NCI-H1048 (cell line): ENCODE measurements around the gene NUP133.
"Not testable (repeated sequence)": the region's sequence is repeated elsewhere in the genome, so short reads cannot be mapped to it uniquely, and the experiment has no call there.

Experiments used
- DNase-seq: peaks from one replicate; lab custom pipeline; 2025; lab: John Stamatoyannopoulos, UW

NUP133 gene

DNA sequence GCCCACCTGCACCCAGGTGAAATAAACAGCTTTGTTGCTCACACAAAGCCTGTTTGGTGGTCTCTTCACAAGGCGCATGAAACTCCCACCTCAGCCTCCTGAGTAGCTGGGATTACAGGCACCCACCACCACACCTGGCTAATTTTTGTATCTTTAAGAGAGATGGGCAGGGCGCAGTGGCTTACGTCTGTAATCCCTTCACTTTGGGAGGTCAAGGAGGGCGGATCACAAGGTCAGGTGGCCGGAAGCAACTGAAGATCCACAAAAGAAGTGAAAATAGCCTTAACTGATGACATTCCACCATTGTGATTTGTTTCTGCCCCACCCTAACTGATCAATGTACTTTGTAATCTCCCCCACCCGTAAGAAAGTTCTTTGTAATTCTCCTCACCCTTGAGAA, 89.6 kb downstream of the NUP133 start:
- DNase-seq, result not testable (repeated sequence)

DNA sequence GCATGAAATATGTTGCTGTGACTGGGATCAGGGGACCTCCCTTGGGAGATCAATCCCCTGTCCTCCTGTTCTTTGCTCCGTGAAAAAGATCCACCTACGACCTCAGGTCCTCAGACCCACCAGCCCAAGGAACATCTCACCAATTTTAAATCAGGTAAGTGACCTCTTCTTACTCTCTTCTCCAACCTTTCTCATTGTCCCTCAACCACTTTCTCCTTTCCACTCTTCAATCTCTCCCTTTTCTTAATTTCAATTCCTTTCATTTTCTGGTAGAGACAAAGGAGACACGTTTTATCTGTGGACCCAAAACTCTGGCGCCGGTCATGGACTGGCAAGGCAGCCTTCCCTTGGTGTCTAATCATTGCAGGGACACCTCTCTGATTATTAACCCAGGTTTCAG, 95.3 kb downstream of the NUP133 start:
- not testable (repeated sequence) for DNase-seq

DNA sequence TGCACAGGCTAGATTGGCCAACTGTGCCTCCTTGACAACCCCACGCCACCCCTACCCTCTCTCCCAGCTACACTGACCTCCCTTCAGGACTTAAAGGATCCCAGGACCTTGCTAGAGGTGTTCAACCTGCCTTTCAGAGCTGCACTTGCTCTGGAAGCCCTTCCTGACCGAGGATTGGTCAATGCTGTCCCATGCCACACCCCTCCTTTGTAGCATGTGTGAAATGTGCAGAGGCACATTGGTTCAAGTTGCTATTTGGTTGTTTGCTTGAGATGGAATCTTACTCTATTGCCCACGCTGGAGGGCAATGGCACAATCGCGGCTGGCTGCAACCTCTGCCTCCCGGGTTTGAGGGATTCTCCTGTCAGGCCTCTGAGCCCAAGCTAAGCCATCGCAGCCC, 96.1 kb downstream of the NUP133 start:
- no peak for DNase-seq

DNA sequence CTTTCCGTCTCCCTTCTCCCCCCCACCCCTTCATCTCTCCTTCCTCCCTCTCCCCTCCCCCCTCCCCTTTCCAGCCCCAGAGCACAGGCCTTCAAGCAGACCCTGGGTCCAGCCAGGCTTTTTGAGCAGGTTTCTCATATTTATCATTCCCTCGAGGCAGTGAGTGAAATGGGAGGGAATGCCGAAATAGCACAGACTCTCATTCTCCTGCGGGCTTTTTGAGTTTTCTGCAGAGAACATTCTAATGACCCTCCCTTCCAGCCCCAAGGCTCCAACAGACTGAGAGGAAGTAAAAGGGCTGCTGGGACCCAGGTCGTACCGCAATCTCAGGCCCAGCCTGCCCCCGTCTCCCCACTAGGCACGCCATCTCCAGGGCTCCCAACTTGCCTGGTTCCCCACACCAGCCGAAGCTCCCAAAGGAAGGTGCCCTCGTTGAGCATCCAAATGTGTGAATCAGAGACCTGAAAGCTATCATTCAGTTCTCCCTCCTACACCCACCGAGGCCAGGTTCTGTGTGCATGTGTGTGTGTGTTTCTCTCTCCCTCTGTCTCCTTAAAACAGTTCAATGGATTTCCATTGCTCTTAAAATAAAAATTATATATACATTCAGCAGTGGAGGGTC, 96.6 kb downstream of the NUP133 start:
- no peak for DNase-seq

DNA sequence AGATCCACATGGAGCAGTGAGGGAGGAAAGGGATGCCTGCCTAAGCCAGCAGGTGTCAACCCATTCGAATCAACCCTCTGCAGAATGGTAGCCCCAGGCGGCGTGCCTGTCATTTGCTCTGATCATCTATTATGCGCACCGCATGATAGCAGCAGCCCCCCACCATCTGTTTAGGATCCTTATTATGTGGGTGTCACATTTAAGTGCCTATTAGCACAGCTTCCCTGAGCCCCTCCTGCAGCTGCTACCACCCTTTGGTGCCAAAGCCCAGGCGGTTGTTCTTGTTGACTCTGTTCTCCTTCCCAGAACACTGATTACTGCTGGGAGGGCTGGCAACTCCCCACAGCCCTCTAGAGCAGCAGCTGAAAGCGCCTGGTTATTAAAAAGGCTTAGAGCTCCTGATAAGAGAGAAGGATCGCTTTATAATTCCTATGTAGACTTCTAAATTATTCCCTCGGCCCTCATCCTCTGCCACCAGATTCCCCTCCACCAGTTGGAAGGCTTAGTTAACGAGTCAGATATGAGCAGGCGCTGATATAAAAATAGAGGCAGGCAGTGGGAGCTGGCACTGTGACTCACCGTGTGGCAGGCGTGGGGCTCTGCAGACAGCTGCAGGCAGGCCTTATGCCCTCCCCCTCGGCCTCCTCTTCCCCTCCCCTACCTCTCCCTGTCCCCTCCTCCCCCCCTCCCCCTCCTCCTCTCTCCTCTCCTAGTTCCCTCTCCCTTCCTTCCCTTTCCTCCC, 97.3 kb downstream of the NUP133 start:
- DNase-seq, result no peak

DNA sequence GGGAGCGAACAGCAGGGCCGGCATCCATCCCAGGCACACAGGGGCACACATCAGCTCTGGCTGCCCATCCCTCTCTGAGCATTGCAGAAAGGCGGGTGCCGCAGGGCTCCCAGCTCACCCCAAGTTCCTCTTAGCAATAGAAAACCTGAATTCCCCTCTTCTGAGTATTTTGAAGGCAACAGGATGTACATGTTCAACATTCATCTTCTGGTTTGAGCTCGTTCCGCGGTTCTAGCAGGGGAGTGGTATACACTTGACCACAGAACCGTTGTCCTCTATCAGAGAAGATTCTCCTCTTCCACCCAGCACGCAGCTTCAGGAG, 97.8 kb downstream of the NUP133 start:
- no peak for DNase-seq

DNA sequence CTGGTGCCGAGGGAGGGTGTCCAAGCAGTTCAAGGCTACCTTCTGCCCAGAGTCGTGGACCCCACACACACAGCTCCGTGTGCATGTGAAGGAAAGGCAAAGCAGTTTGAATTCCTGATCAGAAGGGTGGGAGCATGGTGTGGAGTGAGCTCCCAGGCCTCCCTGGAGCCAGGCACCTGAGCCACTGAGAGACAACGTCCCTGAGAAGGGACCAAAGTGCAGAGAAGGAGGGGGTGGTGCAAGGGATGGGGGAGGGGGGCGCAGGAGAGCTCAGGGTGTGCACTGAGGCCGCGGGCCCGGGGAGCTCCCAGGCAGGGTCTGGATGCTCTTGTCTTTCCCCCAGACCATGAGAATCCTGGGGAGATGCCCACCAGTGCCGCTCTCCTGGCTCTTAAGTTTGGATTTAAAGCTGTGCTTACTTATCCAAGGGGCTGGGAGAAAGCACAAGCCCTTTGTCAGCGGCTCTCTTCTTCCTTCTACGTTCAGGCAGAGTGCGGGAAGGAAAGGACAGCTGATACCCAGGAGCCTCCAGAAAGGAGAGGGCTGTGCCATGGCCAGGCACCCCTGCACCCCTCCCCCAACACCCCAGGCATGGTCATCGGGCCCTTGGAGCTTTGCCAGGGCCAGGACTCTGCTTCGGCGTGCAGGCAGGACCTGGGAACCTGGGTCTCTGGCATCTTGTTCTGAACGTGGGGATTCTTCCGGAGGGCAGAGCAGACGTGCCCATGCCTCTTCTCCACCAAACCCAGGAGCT, 98.3 kb downstream of the NUP133 start:
- DNase-seq, result no peak

DNA sequence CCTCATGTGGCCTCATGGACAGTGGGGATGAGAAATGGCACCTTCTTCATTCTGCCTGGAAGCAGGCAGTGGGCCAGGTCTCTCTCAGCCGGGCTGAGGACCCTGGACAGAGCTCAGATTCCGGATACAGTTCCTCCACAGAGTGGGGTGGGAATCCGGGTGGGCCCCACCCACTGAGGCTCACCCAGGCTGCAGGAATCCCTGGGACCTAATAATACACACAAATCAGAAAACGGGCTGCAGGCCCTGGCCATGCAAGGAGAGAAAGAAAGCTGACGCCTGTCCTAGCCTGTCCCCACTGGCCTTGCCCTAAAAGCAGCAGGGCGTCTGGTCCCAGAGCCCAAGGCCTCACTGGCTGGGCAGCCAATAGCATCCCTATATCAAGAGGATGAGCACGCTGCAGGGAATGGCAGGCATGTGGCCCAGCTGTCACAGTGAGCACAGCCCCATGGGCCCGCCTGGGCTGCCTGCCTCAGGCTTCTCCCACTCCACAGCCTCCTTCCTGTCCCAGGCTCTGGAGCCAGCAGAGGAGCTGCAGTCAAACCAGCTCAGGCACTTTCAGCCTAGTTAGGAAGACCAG, 99.6 kb downstream of the NUP133 start:
- DNase-seq, result no peak

DNA sequence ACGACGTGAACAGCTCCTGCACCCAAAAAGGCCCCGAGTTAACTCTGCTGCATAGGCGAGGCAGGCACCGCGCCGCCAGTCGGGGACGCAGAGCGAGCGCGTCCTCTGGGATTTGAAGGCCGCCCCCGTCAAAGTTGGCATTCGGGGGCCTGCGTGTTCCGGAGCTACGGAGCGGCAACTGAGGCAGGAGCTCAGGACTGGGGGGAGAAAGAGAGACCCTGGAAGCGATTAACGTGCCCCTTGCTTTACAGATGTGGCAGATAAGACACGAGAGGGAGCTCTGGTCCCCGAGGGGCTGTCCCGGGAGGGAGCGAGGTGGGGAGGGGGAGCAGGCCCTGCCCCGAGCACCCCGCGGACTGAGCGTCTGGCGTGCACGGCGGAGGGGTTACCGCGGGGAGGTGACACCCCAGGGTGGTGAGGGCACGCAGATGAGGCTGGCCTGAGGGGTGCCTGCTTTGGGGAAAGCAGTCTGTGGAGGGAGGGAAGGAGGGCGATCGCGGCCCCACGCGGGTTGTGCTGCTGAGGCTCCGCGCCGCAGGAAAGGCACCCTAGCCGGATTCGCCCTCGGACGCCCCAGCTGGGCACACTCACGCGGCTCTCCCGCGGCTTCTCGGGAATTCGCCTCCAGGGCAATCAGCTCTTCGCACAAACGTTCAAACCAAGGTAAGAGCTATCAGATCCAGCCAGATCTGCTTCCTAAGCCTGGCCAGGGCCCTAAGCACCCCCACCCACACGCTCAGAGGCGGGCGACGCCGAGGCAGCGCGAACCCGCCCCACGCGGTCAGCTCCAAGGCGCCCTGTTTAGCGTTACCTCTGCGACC, 100.7 kb downstream of the NUP133 start:
- DNase-seq, result no peak

DNA sequence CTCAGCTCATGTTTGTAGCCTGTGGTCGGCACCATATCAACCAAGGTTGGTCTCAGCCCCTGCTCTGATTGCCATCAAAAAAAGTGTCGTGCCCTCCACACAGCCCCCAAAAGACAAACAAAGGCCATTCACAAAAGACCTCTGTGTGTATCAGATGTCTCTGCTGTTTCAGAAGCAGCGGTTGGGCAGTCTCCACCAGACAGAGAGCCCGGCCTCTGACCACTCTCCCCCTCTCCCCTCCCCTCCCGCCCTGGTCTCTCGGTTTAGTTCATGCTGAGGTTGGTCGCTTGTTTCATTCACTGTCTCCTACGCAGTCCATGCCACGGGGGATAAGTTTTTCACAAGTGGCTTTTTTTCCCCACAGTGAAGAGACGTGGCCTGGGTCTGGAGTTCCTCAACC, 101.3 kb downstream of the NUP133 start:
- DNase-seq, result no peak

DNA sequence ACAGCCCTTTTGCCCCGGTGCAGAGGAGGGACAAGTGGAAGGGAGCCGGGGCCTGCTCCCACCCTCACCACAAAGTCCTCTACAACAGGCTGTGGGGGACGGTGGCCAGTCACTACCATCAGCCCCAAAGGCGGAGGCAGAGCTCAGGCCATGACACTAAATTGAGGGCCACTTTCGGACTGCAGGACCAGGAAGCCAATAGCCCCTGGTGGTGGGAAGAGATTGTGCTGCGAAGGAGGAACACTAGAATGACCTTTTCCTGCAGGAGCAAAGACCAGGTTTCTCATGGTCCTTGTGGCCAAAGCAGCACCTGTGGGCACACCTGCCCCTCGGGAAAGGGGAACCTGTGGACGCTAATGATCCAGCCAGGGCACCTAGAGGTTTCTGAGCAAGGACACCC, 104.6 kb downstream of the NUP133 start:
- no peak for DNase-seq

DNA sequence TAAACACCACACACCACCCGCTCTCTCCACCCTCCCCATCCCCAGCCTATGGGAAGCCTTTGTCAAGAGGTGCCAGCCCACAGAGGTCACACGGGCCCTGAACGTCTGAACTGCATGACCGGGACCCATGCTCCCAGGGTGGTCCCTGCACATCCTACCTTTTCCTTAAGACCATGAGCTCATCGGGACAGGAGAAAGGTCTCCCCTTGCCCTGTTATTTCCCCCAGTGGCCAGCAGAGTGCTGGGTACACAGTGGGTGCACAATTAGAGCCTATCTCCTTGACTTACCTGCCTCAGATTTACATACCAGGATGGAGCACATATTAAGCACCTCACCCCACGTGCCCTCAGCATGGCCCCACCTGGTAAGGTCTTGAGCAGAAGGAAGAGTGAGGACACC, 105.1 kb downstream of the NUP133 start:
- DNase-seq, result no peak

DNA sequence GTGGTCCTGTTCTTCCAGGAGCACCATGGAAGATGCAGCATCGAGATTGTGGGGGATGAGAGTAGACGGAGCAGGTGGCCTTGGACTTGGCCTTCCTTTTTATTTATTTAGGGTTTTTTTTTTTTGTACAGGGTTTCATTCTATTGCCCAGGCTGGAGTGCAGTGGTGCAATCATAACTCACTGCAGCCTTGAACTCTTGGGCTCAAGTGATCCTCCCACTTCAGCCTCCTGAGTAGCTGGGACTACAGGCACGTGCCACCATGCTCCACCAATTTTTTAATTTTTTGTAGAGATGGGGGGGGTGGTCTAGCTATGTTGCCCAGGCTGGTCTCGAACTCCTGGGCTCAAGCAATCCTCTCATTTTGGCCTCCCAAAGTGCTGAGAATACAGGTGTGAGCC, 105.8 kb downstream of the NUP133 start:
- DNase-seq, result not testable (repeated sequence)

DNA sequence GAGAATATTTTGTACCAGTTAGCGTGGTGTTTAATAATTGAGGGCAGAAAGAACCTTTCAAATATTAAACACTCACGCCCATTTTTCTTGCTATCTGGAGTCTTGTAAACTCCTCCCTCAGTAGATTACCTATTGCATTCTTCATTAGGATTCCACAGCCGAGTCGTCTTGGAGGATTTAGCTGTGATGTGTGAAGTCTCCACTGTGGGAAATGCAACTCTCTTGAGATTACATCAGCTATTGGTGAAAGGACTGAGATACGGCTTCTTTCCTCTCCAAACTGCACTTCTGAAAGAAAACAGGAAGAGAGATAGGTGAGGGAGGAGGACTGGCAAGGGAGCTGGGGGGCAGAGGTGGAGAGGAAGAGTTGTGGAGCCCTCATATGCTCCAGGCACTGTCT, 110.4 kb downstream of the NUP133 start:
- DNase-seq, result no peak

DNA sequence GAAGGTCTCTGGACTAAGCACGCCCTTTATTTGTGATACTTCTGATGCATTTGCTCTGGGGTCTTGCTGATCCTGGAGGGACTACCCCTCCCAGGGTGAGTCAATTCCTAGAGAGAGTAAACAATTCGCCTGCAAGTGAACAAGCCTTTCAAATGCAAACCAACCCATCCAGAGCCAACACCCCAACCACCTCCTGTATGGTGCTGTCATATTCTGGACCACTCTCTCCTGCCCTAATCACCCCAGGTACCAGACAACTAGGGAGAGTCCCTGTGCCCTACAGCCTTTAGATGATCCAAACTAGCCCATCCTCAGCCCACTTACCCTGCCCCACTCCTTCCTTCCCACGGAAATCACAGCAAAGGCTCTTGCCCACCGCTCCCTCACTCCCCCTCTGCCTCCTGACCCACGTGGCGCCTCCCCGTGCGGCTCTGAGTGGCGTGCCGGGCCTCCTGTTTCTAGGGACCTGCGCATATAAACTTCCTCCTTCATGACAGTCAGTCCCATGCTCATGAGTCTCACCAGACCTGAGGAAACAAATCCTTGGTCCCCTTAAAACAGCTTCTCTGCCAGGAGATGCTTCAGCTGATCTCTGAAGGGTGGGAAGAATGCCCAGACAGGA, 111.4 kb downstream of the NUP133 start:
- no peak for DNase-seq

DNA sequence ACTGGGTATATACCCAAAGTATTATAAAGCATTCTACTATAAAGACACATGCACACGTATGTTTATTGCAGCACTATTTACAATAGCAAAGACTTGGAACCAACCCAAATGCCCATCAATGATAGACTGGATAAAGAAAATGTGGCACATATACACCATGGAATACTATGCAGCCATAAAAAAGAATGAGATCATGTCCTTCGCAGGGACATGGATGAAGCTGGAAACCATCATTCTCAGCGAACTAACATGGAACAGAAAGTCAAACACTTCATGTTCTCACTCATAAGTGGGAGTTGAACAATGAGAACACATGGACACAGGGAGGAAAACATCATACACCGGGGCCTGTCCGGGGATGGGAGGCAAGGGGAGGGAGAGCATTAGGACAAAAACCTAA, 113.6 kb downstream of the NUP133 start:
- DNase-seq, result not testable (repeated sequence)

DNA sequence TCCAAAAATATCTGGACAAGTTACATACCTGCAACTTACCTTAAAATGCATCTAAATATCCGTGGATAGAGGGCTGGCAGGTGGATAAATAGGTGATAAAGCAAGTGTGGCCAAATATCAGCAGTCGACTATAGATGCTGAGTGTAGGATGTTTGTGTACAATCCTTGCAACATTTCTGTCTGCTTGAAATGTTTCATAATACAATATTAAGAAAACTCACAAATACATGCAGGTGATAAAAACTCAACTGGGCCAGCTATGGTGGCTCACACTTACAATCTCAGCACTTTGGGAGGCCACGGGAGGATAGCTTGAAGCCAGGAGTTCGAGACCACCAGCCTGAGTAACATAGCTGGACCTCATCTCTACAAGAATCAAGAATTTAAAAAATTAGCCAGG, 115.2 kb downstream of the NUP133 start:
- DNase-seq, result no peak
